ENCODE results near the gene AFAP1.

DNA sequence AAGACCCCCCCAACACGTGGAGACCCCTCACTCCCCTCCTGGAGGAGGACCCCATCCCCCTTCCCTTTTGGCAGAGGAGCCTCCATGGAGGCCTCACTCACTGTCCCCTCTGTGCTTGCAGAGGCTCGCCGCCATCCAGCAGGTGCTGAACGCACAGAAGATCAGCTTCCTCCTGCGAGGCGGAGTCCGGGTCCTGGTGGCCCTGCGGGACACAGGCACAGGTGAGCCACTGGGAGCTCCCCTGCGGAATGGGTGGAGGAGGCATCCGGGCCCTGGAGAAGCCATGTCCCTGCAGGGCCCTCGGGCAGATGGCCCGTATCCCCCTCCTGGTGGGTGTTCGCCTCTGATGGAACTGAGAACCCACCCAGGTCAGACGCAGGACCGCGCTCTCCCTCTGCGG, 206.5 kb downstream of the AFAP1 start:
- TF ChIP-seq, protein P1, sequence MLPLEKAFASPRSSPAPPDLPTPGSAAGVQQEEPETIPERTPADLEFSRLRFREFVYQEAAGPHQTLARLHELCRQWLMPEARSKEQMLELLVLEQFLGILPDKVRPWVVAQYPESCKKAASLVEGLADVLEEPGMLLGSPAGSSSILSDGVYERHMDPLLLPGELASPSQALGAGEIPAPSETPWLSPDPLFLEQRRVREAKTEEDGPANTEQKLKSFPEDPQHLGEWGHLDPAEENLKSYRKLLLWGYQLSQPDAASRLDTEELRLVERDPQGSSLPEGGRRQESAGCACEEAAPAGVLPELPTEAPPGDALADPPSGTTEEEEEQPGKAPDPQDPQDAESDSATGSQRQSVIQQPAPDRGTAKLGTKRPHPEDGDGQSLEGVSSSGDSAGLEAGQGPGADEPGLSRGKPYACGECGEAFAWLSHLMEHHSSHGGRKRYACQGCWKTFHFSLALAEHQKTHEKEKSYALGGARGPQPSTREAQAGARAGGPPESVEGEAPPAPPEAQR (CRISPR knock-in tag; IDR thresholded peaks at IDR 0.05) = no peak
- TF ChIP-seq, protein P2, sequence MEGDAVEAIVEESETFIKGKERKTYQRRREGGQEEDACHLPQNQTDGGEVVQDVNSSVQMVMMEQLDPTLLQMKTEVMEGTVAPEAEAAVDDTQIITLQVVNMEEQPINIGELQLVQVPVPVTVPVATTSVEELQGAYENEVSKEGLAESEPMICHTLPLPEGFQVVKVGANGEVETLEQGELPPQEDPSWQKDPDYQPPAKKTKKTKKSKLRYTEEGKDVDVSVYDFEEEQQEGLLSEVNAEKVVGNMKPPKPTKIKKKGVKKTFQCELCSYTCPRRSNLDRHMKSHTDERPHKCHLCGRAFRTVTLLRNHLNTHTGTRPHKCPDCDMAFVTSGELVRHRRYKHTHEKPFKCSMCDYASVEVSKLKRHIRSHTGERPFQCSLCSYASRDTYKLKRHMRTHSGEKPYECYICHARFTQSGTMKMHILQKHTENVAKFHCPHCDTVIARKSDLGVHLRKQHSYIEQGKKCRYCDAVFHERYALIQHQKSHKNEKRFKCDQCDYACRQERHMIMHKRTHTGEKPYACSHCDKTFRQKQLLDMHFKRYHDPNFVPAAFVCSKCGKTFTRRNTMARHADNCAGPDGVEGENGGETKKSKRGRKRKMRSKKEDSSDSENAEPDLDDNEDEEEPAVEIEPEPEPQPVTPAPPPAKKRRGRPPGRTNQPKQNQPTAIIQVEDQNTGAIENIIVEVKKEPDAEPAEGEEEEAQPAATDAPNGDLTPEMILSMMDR (IDR thresholded peaks at IDR 0.05) = no peak
- TF ChIP-seq ESRRA (CRISPR knock-in tag; IDR thresholded peaks at IDR 0.05; ENCODE audit: borderline replicate concordance) = no peak
- TF ChIP-seq NFYB (CRISPR knock-in tag; conservative IDR thresholded peaks at IDR 0.05; ENCODE audit: low read depth) = no peak
- TF ChIP-seq FOXJ3 (CRISPR knock-in tag; IDR thresholded peaks at IDR 0.05; ENCODE audit: borderline replicate concordance) = no peak
